Measurements from ENCODE around the gene GAPDH. TPM values are rescaled to one million over a fixed set of nuclear protein-coding genes. Genes with fewer than 3 reads are reported as not detected.
"Not testable (repeated sequence)": the region's sequence is repeated elsewhere in the genome, so short reads cannot be mapped to it uniquely, and the experiment has no call there.

Gene GAPDH
- total RNA-seq, 2 experiments from 2014 or later, result 4,459 to 4,958 TPM

DNA sequence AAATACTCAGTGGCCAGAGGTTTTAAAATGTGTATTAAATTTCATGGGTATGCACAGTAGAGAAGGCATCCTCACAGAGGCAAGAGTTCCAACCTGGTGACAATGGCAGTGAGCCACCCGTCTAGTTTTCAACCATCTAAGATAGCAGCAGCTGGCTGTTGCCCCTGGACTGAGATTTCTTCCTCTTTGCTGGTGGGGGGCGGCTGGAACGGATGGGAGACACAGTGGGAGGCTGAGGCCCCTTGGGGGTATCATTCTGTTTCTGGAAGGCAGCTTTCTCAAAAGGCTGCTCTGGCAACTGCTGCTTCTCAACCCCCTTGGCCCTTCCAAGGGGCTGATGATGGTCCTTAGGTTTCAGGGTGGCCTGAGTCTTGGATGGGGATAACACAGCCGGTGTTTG, 22.5 kb downstream of the GAPDH start:
- Mint-ChIP-seq H3K4me3 (peak overlapping the region; percentile 91), H3K9me3 (no peaks in the 10 kb centered on the region), H3K27me3 (no peaks in the 10 kb centered on the region), H3K27ac (peak overlapping the region; percentile 83), H3K36me3 (ENCODE audit: low read depth) (peaks cover 54% of the 10 kb centered on the region), H3K4me1 (peaks cover 60% of the 10 kb centered on the region)
- DNase-seq, result no peak
- ChIA-PET POLR2A (no interaction called here), CTCF (interaction anchor here (0.5 to 12.6 kb wide), 11 partner anchors 8 to 230 kb away, joined by 3 to 135 read pairs (median 6); no protein-coding TSS in a partner anchor)

DNA sequence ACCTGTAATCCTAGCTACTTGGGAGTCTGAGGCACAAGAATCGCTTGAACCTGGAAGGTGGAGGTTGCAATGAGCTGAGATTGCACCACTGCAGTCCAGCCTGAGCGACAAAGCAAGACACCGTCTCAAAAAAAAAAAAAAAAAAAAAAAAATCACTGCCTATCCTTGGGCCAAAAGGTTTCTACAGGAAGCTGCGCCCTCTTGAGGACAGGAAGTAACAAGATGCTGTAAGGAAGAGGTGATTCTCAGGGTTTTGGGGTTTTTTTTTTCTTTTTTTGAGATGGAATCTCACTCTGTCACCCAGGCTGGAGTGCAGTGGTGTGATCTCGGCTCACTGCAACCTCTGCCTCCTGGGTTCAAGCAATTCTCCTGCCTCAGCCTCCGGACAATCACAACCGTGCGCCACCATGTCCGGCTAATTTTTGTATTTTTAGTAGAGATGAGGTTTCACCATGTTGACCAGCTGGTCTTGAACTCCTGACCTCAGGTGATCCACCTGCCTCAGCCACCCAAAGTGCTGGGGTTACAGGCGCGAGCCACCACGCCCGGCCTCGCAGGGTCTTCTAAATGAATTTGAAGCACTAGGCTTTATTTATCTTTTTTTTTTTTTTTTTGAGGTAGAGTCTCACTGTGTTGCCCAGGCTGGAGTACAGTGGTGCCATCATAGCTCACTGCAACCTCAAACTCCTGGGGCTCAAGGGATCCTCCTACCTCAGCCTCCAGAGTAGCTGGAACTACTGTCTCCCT, 23.9 kb downstream of the GAPDH start:
- H3K36me3 Mint-ChIP-seq (ENCODE audit: low read depth), result peaks cover 59% of the 10 kb centered on the region
- not testable (repeated sequence) for H3K9me3 Mint-ChIP-seq, H3K4me3 Mint-ChIP-seq, H3K27me3 Mint-ChIP-seq
- peak; percentile 76 for DNase-seq
- POLR2A ChIA-PET, result interaction anchor here (0.6 kb wide), 1 partner anchor 345 kb away, joined by 4 read pairs; no protein-coding TSS in a partner anchor
- peaks cover 49% of the 10 kb centered on the region for H3K4me1 Mint-ChIP-seq
- CTCF ChIA-PET, result interaction anchor here (0.5 to 12.6 kb wide), 22 partner anchors 8 to 284 kb away, joined by 3 to 135 read pairs (median 4); partner anchors contain the start of gene NOP2
- peak overlapping the region; percentile 78 for H3K27ac Mint-ChIP-seq

DNA sequence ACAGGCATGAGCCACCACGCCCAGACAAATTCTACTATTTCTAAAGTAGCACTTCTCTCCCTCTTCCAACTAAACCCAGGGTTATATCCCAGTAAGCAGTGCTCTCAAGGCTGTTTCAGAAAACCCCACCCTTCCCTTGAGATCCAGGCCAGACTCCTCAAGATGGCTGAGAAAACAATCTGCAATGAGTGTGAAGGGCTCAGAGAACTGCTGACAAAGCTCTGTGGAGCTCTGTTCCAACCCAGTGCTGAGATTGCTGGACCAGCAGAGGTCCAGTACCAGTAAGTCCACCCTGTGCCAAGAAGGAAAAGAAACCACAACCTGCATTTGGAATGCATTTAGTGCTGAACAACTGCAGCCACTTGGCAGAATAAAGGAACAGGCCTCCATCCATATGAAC, 25.2 kb downstream of the GAPDH start:
- Mint-ChIP-seq H3K4me3 (no peak overlapping the region), H3K9me3 (no peaks in the 10 kb centered on the region), H3K4me1 (peaks cover 42% of the 10 kb centered on the region), H3K27ac (no peak overlapping the region), H3K36me3 (ENCODE audit: low read depth) (peaks cover 61% of the 10 kb centered on the region), H3K27me3 (no peaks in the 10 kb centered on the region)
- ChIA-PET CTCF (interaction anchor here (0.5 to 12.6 kb wide), 7 partner anchors 9 to 293 kb away, joined by 3 to 135 read pairs (median 5); no protein-coding TSS in a partner anchor), POLR2A (no interaction called here)
- DNase-seq, result no peak

DNA sequence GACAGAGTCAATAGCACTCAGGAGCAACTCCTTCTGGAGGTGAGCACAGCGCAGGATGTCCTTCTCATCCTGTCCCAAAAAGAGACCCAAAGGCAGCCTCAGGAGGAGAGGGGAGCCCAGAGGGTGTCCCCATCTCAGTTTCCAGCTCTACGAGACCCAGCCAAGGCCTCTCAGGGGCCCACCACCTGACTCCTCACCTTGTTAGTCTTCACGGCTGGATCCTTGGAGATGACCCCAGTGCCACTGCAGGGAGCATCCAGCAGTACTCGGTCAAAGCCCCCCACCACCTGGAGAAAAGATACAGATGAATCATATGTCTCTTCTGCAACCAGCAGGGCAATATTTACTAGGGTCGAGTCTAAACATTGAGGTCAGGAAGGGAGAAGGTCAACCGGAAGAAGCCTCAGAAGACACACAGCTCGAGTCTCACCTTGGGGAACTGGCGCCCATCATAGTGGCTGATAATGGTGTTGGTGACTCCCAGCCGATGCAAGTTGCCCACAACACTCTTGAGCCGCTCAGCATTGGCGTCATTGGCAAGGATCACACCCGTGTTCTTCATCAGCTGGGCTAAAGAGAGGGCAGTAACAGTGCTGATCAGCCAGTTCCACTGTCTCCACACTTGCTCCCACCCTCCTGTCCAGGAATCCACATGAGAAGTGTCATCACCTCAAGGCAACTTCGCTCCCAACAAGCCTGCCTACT, 26.3 kb downstream of the GAPDH start:
- no peaks in the 10 kb centered on the region for H3K9me3 Mint-ChIP-seq
- ChIA-PET CTCF (interaction anchor here (1.1 to 12.6 kb wide), 4 partner anchors 10 to 292 kb away, joined by 3 to 135 read pairs (median 6); no protein-coding TSS in a partner anchor), POLR2A (no interaction called here)
- H3K4me1 Mint-ChIP-seq, result peaks cover 36% of the 10 kb centered on the region
- no peak for DNase-seq
- H3K27ac Mint-ChIP-seq, result no peak overlapping the region
- H3K36me3 Mint-ChIP-seq (ENCODE audit: low read depth), result peaks cover 61% of the 10 kb centered on the region
- no peak overlapping the region for H3K4me3 Mint-ChIP-seq
- no peaks in the 10 kb centered on the region for H3K27me3 Mint-ChIP-seq

DNA sequence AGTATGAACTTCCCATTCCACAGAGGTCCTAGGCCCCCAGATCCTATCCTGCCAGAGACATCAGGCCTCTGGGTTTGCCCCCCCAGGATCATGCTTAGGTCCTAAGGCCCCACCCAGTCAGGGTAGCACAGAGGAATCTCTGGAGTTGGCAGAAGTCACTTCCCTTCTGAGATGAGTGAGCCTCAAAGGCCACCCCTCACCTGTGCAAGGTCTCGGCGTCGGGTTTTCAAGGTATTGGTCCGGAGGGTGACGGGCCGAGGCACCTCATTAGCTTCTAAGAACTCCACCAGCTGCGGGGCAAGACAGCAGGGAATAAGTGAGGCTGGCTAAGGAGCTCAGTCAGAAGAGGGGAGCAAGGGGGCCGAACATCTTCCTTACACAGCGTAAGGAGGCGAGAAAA, 28.6 kb downstream of the GAPDH start:
- H3K9me3 Mint-ChIP-seq, result no peaks in the 10 kb centered on the region
- no peak for DNase-seq
- H3K27me3 Mint-ChIP-seq, result no peaks in the 10 kb centered on the region
- no peak overlapping the region for H3K4me3 Mint-ChIP-seq
- H3K4me1 Mint-ChIP-seq, result peaks cover 43% of the 10 kb centered on the region
- POLR2A ChIA-PET, result no interaction called here
- peaks cover 66% of the 10 kb centered on the region for H3K36me3 Mint-ChIP-seq (ENCODE audit: low read depth)
- CTCF ChIA-PET, result interaction anchor here (0.6 to 5.3 kb wide), 7 partner anchors 8 to 474 kb away, joined by 3 to 34 read pairs (median 4); partner anchors contain the start of gene IFFO1
- H3K27ac Mint-ChIP-seq, result no peak overlapping the region

DNA sequence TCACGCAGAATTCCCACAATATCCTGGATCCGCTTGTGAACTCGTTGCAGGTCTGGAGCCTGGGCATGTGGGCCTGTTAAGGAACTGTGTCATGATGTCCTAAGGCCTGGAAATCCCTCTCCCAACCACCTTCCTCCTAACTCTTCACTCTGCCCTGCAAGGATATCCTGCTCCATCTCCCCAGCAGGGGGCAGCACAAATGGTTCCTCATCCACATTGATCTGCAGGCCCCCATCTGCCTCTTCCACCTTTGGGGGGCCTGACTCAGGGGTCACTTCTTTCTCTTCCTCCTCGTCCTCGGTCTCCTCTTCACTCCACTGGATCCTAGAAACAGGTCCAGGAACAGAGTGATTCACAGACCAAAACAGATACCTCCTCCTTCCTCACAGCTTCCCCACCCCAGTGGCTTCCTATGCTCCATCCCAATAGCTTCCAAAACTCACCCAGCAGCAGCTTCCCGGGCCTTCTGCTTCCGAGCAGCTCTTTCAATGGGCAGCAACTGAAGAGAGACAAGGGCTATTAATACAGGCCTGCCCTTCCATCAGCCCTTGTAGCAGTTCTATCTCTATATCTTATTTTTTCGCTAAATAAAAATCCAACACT, 29.2 kb downstream of the GAPDH start:
- peak; percentile 73 for DNase-seq
- Mint-ChIP-seq H3K4me3 (no peak overlapping the region), H3K36me3 (ENCODE audit: low read depth) (peaks cover 68% of the 10 kb centered on the region), H3K27ac (no peak overlapping the region), H3K9me3 (no peaks in the 10 kb centered on the region), H3K27me3 (no peaks in the 10 kb centered on the region), H3K4me1 (peaks cover 43% of the 10 kb centered on the region)
- CTCF ChIA-PET, result interaction anchor here (0.6 to 5.3 kb wide), 9 partner anchors 9 to 271 kb away, joined by 3 to 34 read pairs (median 4); partner anchors contain the start of gene IFFO1
- POLR2A ChIA-PET, result no interaction called here

DNA sequence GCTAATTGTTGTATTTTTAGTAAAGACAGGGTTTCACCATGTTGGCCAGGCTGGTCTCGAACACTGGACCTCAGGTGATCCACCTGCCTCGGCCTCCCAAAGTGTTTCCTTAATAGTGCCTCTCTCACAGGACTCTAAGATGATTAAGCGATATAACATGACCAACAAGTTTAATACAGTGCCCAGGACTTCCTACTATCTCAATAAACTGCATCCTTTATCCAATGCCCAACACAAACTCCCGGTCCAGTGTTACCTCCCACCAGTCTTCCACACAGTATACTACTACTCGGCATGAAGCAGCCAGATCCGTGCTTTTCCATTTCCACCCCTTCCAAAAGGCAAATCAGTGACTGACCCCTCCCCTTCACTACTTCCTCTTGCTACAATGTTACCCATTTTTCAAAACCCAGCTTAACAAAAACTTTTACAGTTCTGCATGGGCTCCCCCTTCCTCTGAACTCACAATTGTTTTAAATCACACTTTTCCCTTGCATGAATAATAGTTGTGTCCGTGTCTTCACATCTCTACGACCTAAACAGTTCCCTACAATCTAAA, 32.9 kb downstream of the GAPDH start:
- ChIA-PET POLR2A (no interaction called here), CTCF (interaction anchor here (1.0 to 5.3 kb wide), 3 partner anchors 13 to 258 kb away, joined by 3 to 34 read pairs (median 3); partner anchors contain the start of gene IFFO1)
- no peaks in the 10 kb centered on the region for H3K9me3 Mint-ChIP-seq
- peaks cover 64% of the 10 kb centered on the region for H3K36me3 Mint-ChIP-seq (ENCODE audit: low read depth)
- H3K27me3 Mint-ChIP-seq, result no peaks in the 10 kb centered on the region
- peaks cover 53% of the 10 kb centered on the region for H3K4me1 Mint-ChIP-seq
- DNase-seq, result no peak
- peak overlapping the region; percentile 99 for H3K27ac Mint-ChIP-seq
- H3K4me3 Mint-ChIP-seq, result peak overlapping the region; percentile 100

DNA sequence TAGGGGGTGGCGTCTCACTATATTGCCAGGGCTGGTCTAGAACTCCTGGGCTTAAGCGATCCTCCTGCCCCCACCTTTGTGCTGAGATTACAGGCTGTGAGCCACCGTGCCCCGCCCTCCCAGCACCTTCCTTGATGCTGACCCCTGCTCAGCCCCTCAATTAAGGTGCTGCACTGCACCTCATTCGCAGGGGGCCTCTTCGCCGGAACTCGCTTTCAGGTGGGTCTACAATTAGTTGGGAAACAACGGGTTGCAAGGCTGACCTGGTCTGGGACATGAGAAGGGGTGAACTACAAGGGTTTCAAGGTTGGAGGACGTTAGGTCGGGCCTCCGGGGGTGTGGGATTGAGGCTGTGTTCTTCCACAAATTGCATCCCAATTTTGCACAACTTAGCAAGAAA, 35.0 kb downstream of the GAPDH start:
- DNase-seq, result no peak
- H3K27me3 Mint-ChIP-seq, result no peaks in the 10 kb centered on the region
- CTCF ChIA-PET, result no interaction called here
- peak overlapping the region; percentile 74 for H3K27ac Mint-ChIP-seq
- H3K9me3 Mint-ChIP-seq, result no peaks in the 10 kb centered on the region
- H3K4me3 Mint-ChIP-seq, result peak overlapping the region; percentile 100
- POLR2A ChIA-PET, result no interaction called here
- peaks cover 48% of the 10 kb centered on the region for H3K4me1 Mint-ChIP-seq
- peaks cover 64% of the 10 kb centered on the region for H3K36me3 Mint-ChIP-seq (ENCODE audit: low read depth)

DNA sequence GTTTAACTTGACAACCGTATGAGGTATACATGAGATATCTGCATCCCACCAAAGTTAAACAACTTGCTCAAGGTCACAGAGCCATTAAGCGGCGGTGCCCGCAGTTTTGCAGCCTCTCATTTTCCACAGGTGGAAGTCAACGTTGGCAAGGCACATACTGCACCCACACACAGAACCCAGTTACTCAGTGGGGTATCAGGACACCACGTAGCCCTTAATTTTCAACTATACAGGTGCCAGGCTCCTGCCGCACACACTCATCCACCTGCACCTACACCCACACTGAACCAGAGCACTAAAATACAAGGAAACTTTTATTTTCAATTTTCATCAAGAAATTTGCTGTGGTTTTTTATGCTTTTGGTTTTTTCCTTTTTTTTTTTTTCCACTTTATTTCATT, 35.5 kb downstream of the GAPDH start:
- peaks cover 65% of the 10 kb centered on the region for H3K36me3 Mint-ChIP-seq (ENCODE audit: low read depth)
- peaks cover 48% of the 10 kb centered on the region for H3K4me1 Mint-ChIP-seq
- POLR2A ChIA-PET, result interaction anchor here (0.6 kb wide), 1 partner anchor 119 kb away, joined by 4 read pairs; no protein-coding TSS in a partner anchor

DNA sequence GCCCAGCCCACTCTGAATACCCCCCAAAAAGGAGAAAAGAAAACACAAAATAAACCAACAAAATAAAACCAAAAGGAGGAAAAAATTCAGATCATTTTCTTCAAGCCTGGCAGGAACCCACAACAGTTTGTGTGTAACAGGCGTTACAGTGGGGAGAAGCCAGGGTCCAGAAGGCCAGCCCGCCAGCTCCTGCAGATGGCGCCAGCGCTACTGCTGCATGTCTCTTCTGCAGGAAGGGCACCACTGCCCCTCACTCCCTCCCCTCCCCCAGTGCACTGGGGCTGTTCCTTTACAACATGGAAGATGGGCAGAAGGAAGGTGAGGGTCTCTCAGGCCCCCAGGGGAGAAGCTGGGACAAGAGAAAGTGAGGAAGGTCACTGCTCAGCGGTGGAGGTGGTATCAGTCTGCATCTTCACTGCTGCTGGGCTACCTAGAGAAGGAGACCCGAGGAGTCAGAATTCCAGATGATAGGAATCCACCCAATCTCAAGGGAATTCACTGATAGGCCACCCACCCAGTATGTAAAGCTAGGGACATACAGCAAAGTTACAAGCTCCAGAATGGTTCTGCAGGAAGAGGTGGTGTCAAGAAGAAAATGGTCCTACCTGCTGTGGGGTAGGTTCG, 36.1 kb downstream of the GAPDH start:
- no peak overlapping the region for H3K4me3 Mint-ChIP-seq
- H3K27me3 Mint-ChIP-seq, result no peaks in the 10 kb centered on the region
- CTCF ChIA-PET, result interaction anchor here (0.5 to 1.5 kb wide), 16 partner anchors 12 to 221 kb away, joined by 3 to 6 read pairs (median 3); partner anchors contain the start of gene CD4
- H3K36me3 Mint-ChIP-seq (ENCODE audit: low read depth), result peaks cover 68% of the 10 kb centered on the region
- POLR2A ChIA-PET, result interaction anchor here (0.6 kb wide), 1 partner anchor 118 kb away, joined by 4 read pairs; no protein-coding TSS in a partner anchor
- peak; percentile 54 for DNase-seq
- H3K27ac Mint-ChIP-seq, result peak overlapping the region; percentile 41
- no peaks in the 10 kb centered on the region for H3K9me3 Mint-ChIP-seq
- peaks cover 48% of the 10 kb centered on the region for H3K4me1 Mint-ChIP-seq

More for the DNA sequence above, 35.5 kb downstream of the GAPDH start:
- Mint-ChIP-seq H3K27ac (peak overlapping the region; percentile 74), H3K9me3 (no peaks in the 10 kb centered on the region), H3K27me3 (no peaks in the 10 kb centered on the region), H3K4me3 (peak overlapping the region; percentile 100)
- no peak for DNase-seq
- CTCF ChIA-PET, result interaction anchor here (1.2 to 1.5 kb wide), 7 partner anchors 11 to 222 kb away, joined by 3 to 6 read pairs (median 4); partner anchors contain the start of gene CD4

DNA sequence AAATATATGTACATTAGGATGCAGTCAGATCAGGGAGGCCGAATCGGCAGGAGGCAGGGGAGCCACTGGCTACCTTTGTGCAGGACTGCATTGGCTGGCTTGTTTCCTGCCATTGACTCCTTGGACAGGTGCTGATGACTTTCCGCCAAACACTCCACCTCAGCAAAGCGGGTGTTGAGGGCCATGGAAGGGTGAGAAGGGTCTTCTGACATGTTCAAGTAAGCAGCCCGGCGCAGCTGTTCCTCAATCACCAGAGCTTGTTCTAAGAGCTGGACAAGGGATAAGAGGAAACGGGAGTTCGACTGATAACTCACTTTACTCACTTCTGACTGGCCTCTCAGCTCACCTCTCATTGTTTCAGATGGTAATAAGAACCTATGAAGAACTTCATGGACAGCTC, 38.7 kb downstream of the GAPDH start:
- CTCF ChIA-PET, result interaction anchor here (0.5 to 1.4 kb wide), 4 partner anchors 24 to 263 kb away, joined by 3 read pairs; no protein-coding TSS in a partner anchor
- Mint-ChIP-seq H3K27ac (no peak overlapping the region), H3K4me3 (no peak overlapping the region), H3K27me3 (no peaks in the 10 kb centered on the region), H3K36me3 (ENCODE audit: low read depth) (peaks cover 68% of the 10 kb centered on the region), H3K4me1 (peaks cover 39% of the 10 kb centered on the region), H3K9me3 (no peaks in the 10 kb centered on the region)
- POLR2A ChIA-PET, result interaction anchor here (0.6 kb wide), 1 partner anchor 237 kb away, joined by 9 read pairs; no protein-coding TSS in a partner anchor
- no peak for DNase-seq
